COR-L47 (cell line): ENCODE results near the gene NMNAT1.
"Not testable (repeated sequence)": the region's sequence is repeated elsewhere in the genome, so short reads cannot be mapped to it uniquely, and the experiment has no call there.

Source experiments
- DNase-seq: peaks from one replicate; lab custom pipeline; 2025; lab: John Stamatoyannopoulos, UW

NMNAT1 gene

GRCh38 chr1:9942939-9943788, at the start of gene NMNAT1, which contains the start of gene LZIC:
TSS of gene NMNAT1 (plus strand) at chr1:9943475. CDS start at chr1:9972074, 28,599 bp downstream.
TSS of gene LZIC (minus strand) at chr1:9943391. CDS start at chr1:9936619, 6,772 bp downstream.
- DNase-seq: peak; percentile 90

GRCh38 chr1:9894115-9894514, 49.2 kb upstream of the NMNAT1 start:
- DNase-seq: no peak

GRCh38 chr1:9900142-9901043, 42.9 kb upstream of the NMNAT1 start:
- no peak for DNase-seq

- no peak for DNase-seq
These were observed 41.9 kb upstream of the NMNAT1 start for GRCh38 chr1:9901148-9902059.

GRCh38 chr1:9902060-9902452, 41.2 kb upstream of the NMNAT1 start:
- DNase-seq: no peak

- DNase-seq: no peak
These were observed 39.3 kb upstream of the NMNAT1 start for GRCh38 chr1:9903801-9904527.

- no peak for DNase-seq
These were observed 38.7 kb upstream of the NMNAT1 start for GRCh38 chr1:9904596-9904995.

- no peak for DNase-seq
These were observed 38.3 kb upstream of the NMNAT1 start for GRCh38 chr1:9905010-9905409.

GRCh38 chr1:9906466-9906865, 36.8 kb upstream of the NMNAT1 start:
- no peak for DNase-seq

GRCh38 chr1:9907441-9907840, 35.8 kb upstream of the NMNAT1 start:
- DNase-seq: no peak

GRCh38 chr1:9908871-9909233, 34.4 kb upstream of the NMNAT1 start:
- DNase-seq: no peak

GRCh38 chr1:9909234-9910046, 33.8 kb upstream of the NMNAT1 start:
- peak; percentile 44 for DNase-seq

GRCh38 chr1:9910076-9910422, 33.2 kb upstream of the NMNAT1 start, which contains the start of gene CTNNBIP1:
TSS of gene CTNNBIP1 (minus strand) at chr1:9910269. CDS start at chr1:9872064, 38,205 bp downstream.
- DNase-seq: no peak

- peak; percentile 99 for DNase-seq
These were observed 32.7 kb upstream of the NMNAT1 start for GRCh38 chr1:9910423-9911178.

- no peak for DNase-seq
These were observed 30.9 kb upstream of the NMNAT1 start for GRCh38 chr1:9912264-9912936.

- DNase-seq: no peak
These were observed 28.7 kb upstream of the NMNAT1 start for GRCh38 chr1:9914610-9914937.

- DNase-seq: no peak
These were observed 26.8 kb upstream of the NMNAT1 start for GRCh38 chr1:9916452-9916851.

GRCh38 chr1:9917495-9917894, 25.8 kb upstream of the NMNAT1 start:
- not testable (repeated sequence) for DNase-seq

- no peak for DNase-seq
These were observed 25.4 kb upstream of the NMNAT1 start for GRCh38 chr1:9917901-9918300.
